HepG2 (cell line): ENCODE measurements around the gene DSG2. TPM values are rescaled to one million over a fixed set of nuclear protein-coding genes. Genes with fewer than 3 reads are reported as not detected.

Experiments used
- FOXP1 ChIP-seq, 2 experiments: fragments of 450-650 bp in 1 of 2; IDR thresholded peaks; 2 replicates each; pipeline ENCODE4 v1.6.1; 2017 to 2018; ENCODE audit warnings: antibody characterized with exemption in 1 of 2
- GFI1 ChIP-seq: sonication (generic); formaldehyde crosslinking; IDR thresholded peaks from 2 replicates; pipeline ENCODE4 v1.5.0; 2020; ENCODE audit warnings: missing genetic modification reagents, mild to moderate bottlenecking, borderline replicate concordance
- GTF3A ChIP-seq: sonication (generic); formaldehyde crosslinking; conservative IDR thresholded peaks from 2 replicates; pipeline ENCODE4 v1.4.0; 2020; ENCODE audit warnings: mild to moderate bottlenecking, missing genetic modification reagents
- GZF1 ChIP-seq: sonication (generic); formaldehyde crosslinking; IDR thresholded peaks from 2 replicates; pipeline ENCODE4 v1.5.1; 2020; ENCODE audit warnings: mild to moderate bottlenecking, missing genetic modification reagents
- KLF15 ChIP-seq: sonication (generic); formaldehyde crosslinking; IDR thresholded peaks from 2 replicates; pipeline ENCODE4 v1.8.1; 2023; ENCODE audit warnings: borderline replicate concordance, mild to moderate bottlenecking, inconsistent platforms, missing genetic modification reagents, mixed read lengths
- KMT2A ChIP-seq: sonication (generic); formaldehyde crosslinking; IDR thresholded peaks from 2 replicates; pipeline ENCODE4 v1.4.0; 2020; ENCODE audit warnings: missing genetic modification reagents
- MIER2 ChIP-seq: IDR thresholded peaks from 2 replicates; pipeline ENCODE4 v1.6.1; 2016; ENCODE audit warnings: missing biosample characterization, missing genetic modification reagents
- U2AF2 ChIP-seq: fragments of 200-400 bp; formaldehyde crosslinking; IDR thresholded peaks from 2 replicates; pipeline ENCODE4 v1.6.1; 2017; ENCODE audit warnings: low read depth, mild to moderate bottlenecking, low read length
- ZMYM4 ChIP-seq: sonication (generic); formaldehyde crosslinking; IDR thresholded peaks from 2 replicates; pipeline ENCODE4 v1.8.1; 2023; ENCODE audit warnings: mild to moderate bottlenecking, missing genetic modification reagents
- ZNF225 ChIP-seq: sonication (generic); formaldehyde crosslinking; IDR thresholded peaks from 2 replicates; pipeline ENCODE4 v1.4.0; 2020; ENCODE audit warnings: mild to moderate bottlenecking, missing genetic modification reagents
- ZNF292 ChIP-seq: sonication (generic); formaldehyde crosslinking; IDR thresholded peaks from 2 replicates; pipeline ENCODE4 v1.8.1; 2022; ENCODE audit warnings: mild to moderate bottlenecking, low read depth, missing genetic modification reagents, borderline replicate concordance
- ZNF549 ChIP-seq: sonication (generic); formaldehyde crosslinking; IDR thresholded peaks from 2 replicates; pipeline ENCODE4 v1.5.0; 2020; ENCODE audit warnings: missing genetic modification reagents
- ZNF7 ChIP-seq: IDR thresholded peaks from 2 replicates; pipeline ENCODE4 v1.6.1; 2016; ENCODE audit warnings: missing biosample characterization, missing genetic modification reagents
- ZNF75D ChIP-seq: sonication (generic); formaldehyde crosslinking; IDR thresholded peaks from 2 replicates; pipeline ENCODE4 v1.8.1; 2023; ENCODE audit warnings: missing genetic modification reagents, mild to moderate bottlenecking, borderline replicate concordance
- ZNF761 ChIP-seq: sonication (generic); formaldehyde crosslinking; conservative IDR thresholded peaks from 2 replicates; pipeline ENCODE4 v1.4.0; 2020; ENCODE audit warnings: mild to moderate bottlenecking, missing genetic modification reagents
- ZNF790 ChIP-seq: sonication (generic); formaldehyde crosslinking; IDR thresholded peaks from 2 replicates; pipeline ENCODE4 v1.8.0; 2022; ENCODE audit warnings: missing genetic modification reagents, mild to moderate bottlenecking, borderline replicate concordance
- polyA plus RNA-seq, 8 experiments: library from polyadenylated mRNA; depleted of rRNA in 3 of 8; stranded (reverse) in 7 of 8; unstranded in 1 of 8; fragments of >200 nt; fragmentation: Illumina TruSeq in 4 of 8; extraction: Trizol in 4 of 8; gene quantifications; 2 replicates each; pipeline versions ENCODE4 v1.2.1 to v1.2.3, GENCODE V29; 2011 to 2016; ENCODE audit warnings: low read depth in 4 of 8, missing spikeins in 1 of 8, mixed read lengths in 1 of 8; ENCODE audit not compliant: insufficient read depth in 1 of 8
- total RNA-seq, 5 experiments: library from RNA; depleted of rRNA; stranded (reverse); fragments of >200 nt; fragmentation: Illumina TruSeq; extraction: Trizol; gene quantifications; 2 replicates each; pipeline ENCODE4 v1.2.3, GENCODE V29; 2016; ENCODE audit warnings: low read depth in 1 of 5
- TF ChIP-seq, protein P1 (sequence below): IDR thresholded peaks from 2 replicates; pipeline ENCODE4 v1.4.0; 2020; ENCODE audit warnings: mild to moderate bottlenecking, missing genetic modification reagents
- TF ChIP-seq, protein P2 (sequence below): sonication (generic); formaldehyde crosslinking; IDR thresholded peaks from 2 replicates; pipeline ENCODE4 v1.5.0; 2020; ENCODE audit warnings: missing genetic modification reagents, mild to moderate bottlenecking, borderline replicate concordance

DSG2 gene
- total and polyA plus RNA-seq, 2 of the 13 experiments (the other 11 are each of a cell fraction or from before 2014, with no cell fraction given), result 23.3 to 66.7 TPM

DNA sequence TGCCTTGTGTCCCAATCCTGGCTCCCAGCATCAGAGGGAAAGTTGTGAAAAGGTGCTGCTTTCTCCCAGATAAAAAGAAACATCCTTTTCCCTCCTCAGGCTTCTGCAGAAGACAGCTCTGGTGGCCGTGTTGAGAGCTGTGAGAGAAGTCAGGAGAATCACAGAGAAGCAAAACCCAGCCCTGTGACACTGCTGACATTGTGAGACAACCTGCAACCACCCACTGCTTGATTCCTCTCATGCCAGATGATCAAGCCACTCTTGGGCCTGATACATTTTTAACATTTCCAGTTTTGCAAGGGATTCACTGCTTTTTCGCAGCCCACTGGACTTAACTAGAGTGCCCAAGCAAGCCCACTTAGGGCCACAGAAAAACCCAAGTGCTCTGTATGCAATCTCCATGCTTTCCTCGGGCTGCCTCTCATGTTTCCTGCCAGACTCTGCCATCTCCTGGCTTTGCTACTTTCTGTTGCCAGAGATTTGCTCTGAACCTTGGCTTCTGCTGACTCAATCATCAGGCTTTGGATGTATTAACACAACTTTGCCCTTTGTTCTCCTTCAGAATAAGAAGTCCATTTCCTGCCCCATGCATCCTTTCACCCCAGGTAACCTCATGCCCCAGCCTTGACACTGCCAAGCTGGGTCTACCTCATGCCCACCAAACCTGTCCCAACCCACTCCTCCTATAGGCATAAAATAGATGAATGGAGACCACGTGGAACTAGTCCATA, 68.8 kb downstream of the DSG2 start (continued):
- TF ChIP-seq, protein P1, sequence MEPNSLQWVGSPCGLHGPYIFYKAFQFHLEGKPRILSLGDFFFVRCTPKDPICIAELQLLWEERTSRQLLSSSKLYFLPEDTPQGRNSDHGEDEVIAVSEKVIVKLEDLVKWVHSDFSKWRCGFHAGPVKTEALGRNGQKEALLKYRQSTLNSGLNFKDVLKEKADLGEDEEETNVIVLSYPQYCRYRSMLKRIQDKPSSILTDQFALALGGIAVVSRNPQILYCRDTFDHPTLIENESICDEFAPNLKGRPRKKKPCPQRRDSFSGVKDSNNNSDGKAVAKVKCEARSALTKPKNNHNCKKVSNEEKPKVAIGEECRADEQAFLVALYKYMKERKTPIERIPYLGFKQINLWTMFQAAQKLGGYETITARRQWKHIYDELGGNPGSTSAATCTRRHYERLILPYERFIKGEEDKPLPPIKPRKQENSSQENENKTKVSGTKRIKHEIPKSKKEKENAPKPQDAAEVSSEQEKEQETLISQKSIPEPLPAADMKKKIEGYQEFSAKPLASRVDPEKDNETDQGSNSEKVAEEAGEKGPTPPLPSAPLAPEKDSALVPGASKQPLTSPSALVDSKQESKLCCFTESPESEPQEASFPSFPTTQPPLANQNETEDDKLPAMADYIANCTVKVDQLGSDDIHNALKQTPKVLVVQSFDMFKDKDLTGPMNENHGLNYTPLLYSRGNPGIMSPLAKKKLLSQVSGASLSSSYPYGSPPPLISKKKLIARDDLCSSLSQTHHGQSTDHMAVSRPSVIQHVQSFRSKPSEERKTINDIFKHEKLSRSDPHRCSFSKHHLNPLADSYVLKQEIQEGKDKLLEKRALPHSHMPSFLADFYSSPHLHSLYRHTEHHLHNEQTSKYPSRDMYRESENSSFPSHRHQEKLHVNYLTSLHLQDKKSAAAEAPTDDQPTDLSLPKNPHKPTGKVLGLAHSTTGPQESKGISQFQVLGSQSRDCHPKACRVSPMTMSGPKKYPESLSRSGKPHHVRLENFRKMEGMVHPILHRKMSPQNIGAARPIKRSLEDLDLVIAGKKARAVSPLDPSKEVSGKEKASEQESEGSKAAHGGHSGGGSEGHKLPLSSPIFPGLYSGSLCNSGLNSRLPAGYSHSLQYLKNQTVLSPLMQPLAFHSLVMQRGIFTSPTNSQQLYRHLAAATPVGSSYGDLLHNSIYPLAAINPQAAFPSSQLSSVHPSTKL, result peak; percentile 69
- TF ChIP-seq ZNF225 (CRISPR knock-in tag) (no peak), ZNF790 (CRISPR knock-in tag) (no peak), ZNF761 (CRISPR knock-in tag) (no peak), ZNF549 (no peak), ZNF75D (CRISPR knock-in tag) (no peak), GTF3A (CRISPR knock-in tag) (no peak), FOXP1 (IDR thresholded peaks at IDR 0.05) (no peak), FOXP1 (CRISPR knock-in tag; IDR thresholded peaks at IDR 0.05) (peak; percentile 2; the same call in 1 of the 2 replicates), ZMYM4 (CRISPR knock-in tag) (peak; percentile 59), GZF1 (no peak), GFI1 (CRISPR knock-in tag) (no peak), U2AF2 (no peak), KMT2A (CRISPR knock-in tag) (no peak), MIER2 (CRISPR knock-in tag) (no peak), ZNF7 (CRISPR knock-in tag) (0 out of 2 replicates have a peak, but pooled peaks have one; percentile 5), KLF15 (no peak), ZNF292 (CRISPR knock-in tag) (0 out of 2 replicates have a peak, but pooled peaks have one; percentile 67)
- TF ChIP-seq, protein P2, sequence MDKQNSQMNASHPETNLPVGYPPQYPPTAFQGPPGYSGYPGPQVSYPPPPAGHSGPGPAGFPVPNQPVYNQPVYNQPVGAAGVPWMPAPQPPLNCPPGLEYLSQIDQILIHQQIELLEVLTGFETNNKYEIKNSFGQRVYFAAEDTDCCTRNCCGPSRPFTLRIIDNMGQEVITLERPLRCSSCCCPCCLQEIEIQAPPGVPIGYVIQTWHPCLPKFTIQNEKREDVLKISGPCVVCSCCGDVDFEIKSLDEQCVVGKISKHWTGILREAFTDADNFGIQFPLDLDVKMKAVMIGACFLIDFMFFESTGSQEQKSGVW (CRISPR knock-in tag), result no peak
- TF ChIP-seq, all 625 proteins: peak for 64
